DMS53 treated with DMSO at 0.1 percent for 48 hours (cell line): Measurements from ENCODE around the gene ELOVL7.
A peak's percentile ranks its signal among the peaks of the same experiment; 100 is the strongest.
"Not testable (repeated sequence)": the region's sequence is repeated elsewhere in the genome, so short reads cannot be mapped to it uniquely, and the experiment has no call there.

Source experiments
- DNase-seq: peaks from one replicate; lab custom pipeline; 2025; ENCODE audit not compliant: unreplicated experiment; lab: John Stamatoyannopoulos, UW

ELOVL7 gene

GRCh38 chr5:60833520-60833919 is 10.5 kb downstream of the ELOVL7 start:
- no peak for DNase-seq

GRCh38 chr5:60830581-60831127 is 13.4 kb downstream of the ELOVL7 start:
- no peak for DNase-seq

- DNase-seq: peak; percentile 65
Observed at GRCh38 chr5:60829490-60830266, 14.4 kb downstream of the ELOVL7 start.

DNA sequence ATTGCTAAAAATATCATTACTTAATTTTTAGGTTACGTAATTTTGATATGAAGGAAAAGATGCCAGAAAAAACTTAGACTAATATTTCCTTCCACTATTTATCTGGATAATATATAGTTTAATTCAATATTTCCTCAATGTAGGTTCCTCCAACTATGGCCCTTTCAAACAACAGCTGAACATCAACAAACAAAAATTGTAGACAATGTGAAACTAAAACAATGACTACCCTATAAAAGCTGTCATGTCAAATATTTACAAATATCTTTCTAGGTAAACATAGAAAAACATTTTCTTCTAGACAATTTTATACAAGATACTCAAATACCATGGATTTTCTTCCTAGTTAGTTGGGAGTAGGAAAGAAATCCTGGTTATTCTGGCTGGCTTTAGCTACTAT is 16.9 kb downstream of the ELOVL7 start:
- DNase-seq: no peak

DNA sequence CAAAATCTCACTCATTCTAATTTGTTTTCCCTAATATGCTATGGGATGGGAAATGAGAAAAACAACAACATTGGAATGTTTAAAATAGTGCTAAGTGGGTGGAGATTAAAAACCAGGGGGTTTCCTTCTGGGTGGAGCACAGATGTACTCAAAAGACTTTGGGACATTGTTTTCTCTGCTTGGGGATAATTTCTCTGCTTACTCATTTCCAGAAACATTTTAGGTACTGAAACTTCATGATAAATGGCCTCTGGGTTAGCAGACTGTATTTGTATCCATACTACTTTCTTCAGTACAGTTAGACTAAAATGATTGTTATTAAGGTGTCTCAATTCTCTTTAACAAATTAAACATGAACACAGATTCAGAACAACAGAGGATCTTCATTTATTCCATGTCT is 17.4 kb downstream of the ELOVL7 start:
- no peak for DNase-seq

DNA sequence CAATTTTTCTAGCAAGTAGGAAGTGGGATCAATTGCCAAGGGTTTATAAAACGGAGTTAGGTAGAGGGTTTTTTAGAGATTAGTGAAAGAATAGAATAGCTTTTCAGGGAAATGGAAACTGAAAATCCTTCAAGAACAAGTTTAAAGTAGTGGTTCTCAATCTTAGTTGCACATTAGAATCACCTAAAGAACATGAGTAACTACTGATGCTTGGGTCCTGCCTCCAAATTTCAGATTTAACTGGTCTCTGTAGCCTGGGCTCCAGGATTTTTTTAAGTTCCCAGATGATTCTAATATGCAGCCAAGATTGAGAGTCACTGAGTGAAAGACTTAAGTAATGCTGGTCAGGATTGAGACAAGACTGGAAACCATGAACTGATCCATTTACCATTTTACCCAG is 20.5 kb downstream of the ELOVL7 start:
- DNase-seq: no peak

GRCh38 chr5:60822285-60822556 is 21.8 kb downstream of the ELOVL7 start:
- no peak for DNase-seq

GRCh38 chr5:60821488-60822284 is 22.4 kb downstream of the ELOVL7 start:
- DNase-seq: no peak

DNA sequence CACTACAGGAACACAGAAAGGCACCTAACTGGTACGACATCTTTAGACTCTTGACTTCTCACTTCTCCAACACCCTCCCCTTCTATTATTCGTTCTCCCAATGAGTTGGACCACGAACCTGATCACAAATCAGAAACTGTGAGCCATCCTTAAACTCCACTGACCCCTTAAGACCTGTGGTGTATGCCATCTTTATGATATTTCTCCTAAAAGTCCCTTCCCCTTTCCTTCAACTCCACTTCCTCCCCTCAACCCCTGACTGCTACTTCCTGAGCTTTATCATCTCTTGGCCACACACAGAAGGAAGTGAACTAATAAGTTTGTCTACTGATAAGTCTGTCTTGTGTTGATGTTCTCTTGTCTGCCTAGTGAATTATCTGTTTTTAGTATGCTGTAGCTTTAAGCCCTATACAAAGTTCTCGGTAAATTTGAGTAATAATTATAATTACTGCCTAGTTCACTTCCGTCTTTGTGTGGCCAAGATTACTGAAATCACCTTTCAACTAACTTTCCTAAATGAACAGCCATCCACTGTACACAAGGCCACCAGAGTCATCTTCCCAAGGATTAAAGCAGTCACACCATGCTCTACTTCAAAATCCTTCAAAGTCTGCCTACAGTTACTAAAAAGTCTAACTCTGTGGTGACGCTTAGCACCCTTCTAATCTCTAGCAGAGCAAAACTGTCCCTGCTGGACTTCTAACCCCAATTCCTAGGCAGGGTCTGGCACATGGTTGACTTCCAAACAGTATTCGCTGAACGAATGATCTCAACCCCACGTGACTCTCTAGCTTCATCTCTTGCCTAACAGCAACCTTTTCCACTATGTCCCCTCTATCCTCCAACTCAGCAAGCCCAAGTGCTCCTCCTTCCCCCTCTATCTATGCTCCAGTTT is 23.2 kb downstream of the ELOVL7 start:
- DNase-seq: no peak

GRCh38 chr5:60816138-60816537 is 27.9 kb downstream of the ELOVL7 start:
- not testable (repeated sequence) for DNase-seq

DNA sequence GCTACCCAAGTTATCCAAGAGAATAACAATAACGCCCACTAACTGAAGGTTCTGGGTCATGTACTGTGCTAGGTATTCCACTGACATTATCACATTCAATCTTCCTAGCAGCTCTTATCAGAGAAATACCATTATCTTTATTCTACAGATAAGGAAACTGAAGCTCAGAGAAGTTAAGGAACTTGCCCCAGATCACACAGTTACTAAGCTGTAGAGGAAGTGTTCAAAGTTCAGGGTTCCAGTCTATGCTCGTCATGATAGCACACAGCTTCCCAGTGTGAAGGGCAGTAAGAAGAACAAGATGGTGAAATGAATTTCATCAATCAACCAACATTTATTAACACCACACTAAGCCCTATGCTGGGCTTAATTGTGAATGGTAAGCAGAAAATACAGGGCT is 29.6 kb downstream of the ELOVL7 start:
- DNase-seq: no peak

- no peak for DNase-seq
Observed at GRCh38 chr5:60812426-60812825, 31.6 kb downstream of the ELOVL7 start.

- no peak for DNase-seq
Observed at GRCh38 chr5:60811105-60811504, 33.0 kb downstream of the ELOVL7 start.

DNA sequence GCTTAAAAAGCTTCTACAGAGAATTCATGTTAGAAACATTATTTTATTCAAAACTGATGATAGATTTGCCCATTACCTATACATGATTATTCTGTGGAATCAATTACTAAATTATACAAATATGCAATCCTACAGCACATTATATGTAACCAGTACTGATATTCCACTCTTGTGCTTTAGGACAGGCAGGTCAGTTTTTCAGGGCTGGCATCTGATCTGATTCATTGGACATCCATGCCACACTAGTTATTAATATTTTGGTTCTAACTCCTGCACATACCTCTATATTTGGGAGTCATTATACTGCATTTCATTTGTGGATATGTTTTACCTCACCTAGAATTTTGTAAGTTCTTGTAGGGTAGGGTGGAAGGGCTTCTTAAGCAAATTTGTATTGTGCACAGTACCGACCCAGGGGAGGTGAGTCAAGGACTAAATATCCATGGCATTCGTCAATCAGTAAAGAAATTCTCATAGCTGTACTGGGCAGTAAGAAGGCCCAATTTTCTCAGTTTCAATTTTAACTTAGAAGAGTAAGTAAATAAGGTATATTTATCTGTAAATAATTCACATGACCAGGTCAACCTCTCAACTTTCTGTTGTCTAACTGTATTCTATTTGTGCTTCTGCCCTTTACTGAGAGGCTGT is 33.5 kb downstream of the ELOVL7 start:
- no peak for DNase-seq

DNA sequence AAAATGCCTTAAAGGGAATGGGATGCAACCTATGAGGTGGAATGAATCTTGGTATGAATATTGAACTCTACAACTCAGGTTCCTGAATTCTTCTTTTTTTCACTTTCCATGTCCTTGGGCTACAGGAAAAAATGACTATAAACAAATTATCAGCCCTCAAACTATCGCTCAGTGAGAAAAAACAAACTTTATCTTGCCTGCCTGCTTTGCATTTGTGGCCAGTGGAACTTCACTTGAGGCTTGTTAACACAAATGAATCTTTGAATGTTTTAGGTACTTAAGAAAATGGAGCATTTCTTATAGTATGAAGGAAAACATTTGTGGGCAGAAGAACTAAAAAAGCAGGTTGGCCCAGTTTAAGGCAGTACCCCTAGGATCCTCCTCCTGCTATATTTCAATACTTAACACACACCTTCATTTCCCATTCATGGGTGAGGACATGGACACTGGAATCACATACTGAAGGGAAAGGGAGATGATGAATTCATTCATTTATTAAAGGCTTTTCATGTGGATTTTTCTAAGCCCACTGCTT is 34.1 kb downstream of the ELOVL7 start:
- no peak for DNase-seq

DNA sequence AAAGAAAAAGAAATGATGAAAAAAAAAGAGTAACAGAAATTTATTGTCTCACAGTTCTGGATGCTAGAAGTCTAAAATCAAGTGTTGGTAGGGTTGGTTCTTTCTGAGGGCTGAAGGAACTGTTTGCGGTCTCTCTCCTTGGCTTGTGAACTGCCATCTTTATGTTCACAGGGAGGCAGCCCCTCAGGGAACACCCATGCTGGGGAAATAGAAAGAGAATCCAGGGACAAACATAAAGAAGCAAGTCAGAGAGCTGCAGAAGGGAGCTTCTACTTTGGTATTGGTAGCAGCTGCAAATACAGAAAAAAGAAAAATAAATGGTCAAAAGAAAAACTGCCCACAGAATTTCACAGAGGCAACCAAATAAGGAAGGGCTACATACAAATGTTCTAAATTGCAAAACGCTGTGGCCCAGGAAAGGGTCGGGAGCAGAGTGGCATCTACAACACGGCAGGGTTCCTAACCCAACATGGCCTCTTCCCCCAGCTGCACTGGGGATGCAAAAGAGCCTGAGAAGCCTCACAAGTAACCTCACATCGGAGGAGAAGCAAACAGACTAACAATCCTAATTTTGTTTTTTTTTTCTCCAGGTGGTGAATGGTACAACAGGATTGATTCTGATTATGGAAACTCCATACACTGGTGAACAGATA is 37.4 kb downstream of the ELOVL7 start:
- DNase-seq: no peak

GRCh38 chr5:60805463-60805862 is 38.6 kb downstream of the ELOVL7 start:
- DNase-seq: no peak

GRCh38 chr5:60803712-60804111 is 40.4 kb downstream of the ELOVL7 start:
- DNase-seq: no peak

DNA sequence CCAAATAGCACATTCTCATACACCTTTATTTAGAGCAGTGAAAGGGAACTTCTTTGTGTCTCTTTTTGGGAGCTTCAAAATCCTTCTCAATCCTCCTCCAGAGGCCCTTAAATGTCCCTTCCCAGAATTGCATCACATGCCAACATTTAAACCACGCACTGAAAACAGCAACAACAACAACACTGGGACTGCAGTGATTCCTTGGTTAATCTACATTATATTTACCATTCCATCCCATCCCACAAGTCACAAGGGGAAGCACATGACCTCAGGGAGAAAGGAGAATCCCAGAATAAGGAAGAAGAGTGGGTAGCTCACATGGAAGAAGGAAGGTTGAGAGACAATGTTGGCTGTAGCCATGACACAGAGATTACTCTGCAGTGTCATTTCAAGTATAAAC is 41.1 kb downstream of the ELOVL7 start:
- no peak for DNase-seq

GRCh38 chr5:60802226-60802625 is 41.8 kb downstream of the ELOVL7 start:
- DNase-seq: no peak
